AG09319 (cell line): ENCODE results near the gene CCR1.

Source experiments
- DNase-seq: peaks from one replicate; pipeline ENCODE4 v3.0.0-alpha.2; 2010; ENCODE audit warnings: low read depth; ENCODE audit errors: extremely low read depth
- TF ChIP-seq, protein P1 (sequence below): IDR thresholded peaks from 2 replicates; pipeline ENCODE4 v1.5.1; 2011; ENCODE audit warnings: low read depth, mild to moderate bottlenecking, inconsistent platforms, low read length, moderate library complexity

CCR1 gene

DNA sequence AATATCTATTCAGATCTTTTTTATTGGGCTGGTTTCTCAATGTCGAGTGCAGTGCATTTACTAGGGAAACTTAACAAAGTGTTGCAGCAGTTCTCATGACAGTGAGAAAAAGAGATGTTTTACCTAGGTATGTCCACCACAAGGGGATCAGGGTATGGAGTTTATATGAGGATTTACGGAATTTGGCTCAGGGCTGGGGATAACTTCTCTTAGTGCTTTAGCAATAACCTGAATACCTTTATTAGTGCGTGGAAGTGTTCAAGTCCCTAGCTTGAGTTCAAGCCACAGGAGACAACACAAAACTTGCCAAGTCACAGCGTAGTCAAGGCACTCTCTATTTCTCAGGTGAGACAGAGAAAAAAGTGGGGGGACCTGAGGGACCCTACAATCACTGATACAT is 30.3 kb upstream of the CCR1 start:
- TF ChIP-seq, protein P1, sequence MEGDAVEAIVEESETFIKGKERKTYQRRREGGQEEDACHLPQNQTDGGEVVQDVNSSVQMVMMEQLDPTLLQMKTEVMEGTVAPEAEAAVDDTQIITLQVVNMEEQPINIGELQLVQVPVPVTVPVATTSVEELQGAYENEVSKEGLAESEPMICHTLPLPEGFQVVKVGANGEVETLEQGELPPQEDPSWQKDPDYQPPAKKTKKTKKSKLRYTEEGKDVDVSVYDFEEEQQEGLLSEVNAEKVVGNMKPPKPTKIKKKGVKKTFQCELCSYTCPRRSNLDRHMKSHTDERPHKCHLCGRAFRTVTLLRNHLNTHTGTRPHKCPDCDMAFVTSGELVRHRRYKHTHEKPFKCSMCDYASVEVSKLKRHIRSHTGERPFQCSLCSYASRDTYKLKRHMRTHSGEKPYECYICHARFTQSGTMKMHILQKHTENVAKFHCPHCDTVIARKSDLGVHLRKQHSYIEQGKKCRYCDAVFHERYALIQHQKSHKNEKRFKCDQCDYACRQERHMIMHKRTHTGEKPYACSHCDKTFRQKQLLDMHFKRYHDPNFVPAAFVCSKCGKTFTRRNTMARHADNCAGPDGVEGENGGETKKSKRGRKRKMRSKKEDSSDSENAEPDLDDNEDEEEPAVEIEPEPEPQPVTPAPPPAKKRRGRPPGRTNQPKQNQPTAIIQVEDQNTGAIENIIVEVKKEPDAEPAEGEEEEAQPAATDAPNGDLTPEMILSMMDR, result no peak

DNA sequence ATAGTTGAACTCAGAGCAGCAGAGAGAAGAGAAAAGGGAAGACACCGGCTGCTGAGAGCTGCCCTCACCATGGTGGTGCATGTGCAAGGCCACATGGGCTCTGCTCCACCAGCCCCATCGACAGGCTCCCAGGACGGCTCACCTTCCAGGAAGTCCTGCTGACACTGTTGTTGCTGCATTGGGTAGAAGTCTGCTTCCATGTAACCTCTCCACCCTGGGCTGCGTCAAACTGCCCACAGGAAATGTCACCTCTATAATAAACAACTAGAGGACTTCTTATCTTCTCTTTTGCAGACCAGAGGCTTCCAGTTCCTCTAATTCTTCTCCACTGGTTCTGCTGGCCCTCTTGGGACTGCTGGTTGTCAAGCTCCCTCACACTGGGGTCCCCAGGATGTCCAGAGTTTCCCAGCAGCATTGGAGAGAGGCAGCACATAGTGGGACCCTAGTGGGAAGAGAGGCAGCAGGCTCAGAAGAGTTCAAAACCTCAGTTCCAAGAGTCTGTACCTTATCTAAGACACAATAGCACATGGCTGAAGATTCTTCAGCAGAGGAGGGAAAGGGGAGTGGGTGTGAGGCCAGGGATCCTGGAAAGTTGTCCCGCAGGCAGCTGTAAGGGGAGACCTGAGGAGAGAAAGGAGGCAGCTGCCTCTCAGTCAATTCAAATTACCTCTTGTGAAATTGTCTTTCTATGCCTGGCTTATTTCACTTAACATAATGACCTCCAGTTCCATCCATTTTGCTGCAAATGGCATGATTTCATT is 28.4 kb upstream of the CCR1 start:
- DNase-seq, result no peak
- TF ChIP-seq, protein P1, result no peak

More for the DNA sequence above, 30.3 kb upstream of the CCR1 start:
- no peak for DNase-seq

DNA sequence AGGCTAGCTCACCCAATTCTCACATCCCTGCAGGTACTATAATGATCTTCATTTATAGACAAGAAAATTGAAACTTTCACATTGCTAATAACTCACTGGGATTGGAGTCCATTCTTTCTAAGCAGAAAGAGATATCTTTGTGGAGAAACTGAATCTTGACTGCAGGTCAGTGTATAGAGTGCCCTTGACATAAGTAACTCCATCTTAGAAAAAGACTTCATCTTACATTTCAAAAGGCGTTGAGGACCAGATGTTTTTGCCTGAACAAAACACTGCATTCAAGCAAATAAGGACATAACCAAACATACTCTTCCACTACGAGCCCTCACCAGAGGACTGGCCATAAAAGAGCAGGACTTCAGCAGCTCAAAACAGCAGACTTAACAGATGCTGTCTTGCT is 27.3 kb upstream of the CCR1 start:
- DNase-seq, result no peak
- TF ChIP-seq, protein P1, result no peak

DNA sequence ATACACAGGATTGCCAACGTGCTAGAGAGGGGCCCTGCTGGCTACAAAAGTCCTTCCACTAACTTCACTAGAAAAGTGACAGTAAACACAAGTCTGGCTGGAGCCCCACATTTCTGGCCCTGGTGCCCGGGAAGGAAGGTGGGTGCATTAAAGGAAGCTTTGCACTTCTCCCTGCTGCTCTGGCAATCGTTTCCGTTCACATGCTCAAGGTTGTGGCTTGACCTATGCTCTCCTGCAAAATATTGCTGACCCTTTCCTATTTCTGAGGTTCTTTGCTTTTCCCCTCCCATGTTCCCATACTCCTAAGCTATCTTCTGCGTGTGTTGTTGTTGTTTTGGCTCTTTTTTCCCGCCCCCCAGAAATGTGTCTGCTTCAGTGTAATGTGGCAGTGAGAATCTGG is 25.1 kb upstream of the CCR1 start:
- no peak for DNase-seq
- TF ChIP-seq, protein P1, result no peak

DNA sequence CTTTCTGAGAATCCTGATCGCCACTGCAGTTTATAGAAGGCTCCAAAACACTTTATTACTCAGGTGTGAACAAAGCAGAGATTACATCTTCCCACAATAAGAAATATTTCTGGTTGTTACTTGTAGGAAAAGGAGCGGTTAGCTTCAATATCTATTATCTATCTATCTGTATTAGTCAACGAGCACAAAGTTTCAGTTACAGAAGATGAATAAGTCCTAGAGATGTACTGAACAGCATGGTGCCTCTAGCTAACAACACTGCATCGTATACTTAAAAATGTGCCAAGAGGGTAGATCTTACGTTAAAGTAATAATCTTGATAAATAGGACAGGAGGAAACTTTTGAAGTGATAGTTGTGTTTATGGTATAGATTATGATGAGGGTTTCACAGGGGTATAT is 23.2 kb upstream of the CCR1 start:
- TF ChIP-seq, protein P1, result no peak
- no peak for DNase-seq

DNA sequence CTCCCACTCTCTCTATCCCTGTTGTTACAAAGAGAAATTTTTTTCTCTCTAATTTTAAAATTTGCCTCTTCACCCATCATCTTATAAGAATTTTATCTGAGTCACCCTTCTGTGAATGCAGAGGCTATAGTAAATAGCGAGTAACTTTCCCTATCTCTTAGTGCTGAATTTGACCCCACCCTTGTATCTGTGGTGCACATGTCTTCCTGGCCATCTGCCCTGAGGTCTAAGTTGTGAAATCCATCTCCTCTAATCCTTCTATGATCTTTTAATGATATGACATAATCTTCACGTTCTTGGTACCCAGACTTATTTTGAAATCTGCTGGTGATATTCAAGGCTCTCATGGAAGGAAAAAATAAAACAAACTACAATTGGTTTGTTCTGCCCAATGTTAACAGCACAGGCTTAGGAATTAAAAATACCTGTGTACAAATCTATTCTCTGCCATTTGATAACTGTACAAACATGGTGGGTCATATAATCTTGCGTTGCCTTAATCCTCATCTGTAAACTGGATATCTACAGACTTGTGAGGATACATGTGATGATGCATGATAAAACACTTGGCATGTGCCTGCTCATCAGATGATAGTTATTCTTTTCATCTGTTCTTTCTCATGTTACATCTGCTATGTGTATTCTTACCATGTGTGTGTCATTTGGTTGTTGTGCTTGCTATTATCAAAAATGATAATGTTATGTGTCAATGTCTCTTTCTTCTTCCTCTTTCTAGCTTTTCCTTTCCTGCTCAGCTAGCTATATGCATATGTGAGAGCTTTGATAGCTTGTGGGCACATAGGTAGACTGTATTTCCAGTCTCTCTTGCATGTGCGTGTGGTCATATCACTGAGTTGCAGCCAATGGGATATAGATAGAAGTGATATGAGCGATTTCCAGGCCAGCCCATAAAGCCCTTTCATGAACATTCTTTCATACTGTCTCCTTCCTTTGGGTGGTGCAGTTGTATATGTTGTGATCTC is 20.4 kb upstream of the CCR1 start:
- TF ChIP-seq, protein P1, result no peak
- DNase-seq, result peak; percentile 43
